A673 (cell line): ENCODE results near the gene SNX7.

Experiments
- EZH2 ChIP-seq: fragments of 200-600 bp; sonication (generic); IDR thresholded peaks from 2 replicates; pipeline ENCODE4 v1.6.1; 2017; ENCODE audit warnings: borderline replicate concordance, low read depth, mild to moderate bottlenecking, mixed read lengths, antibody characterized with exemption, low read length; ENCODE audit not compliant: poor library complexity, severe bottlenecking
- TF ChIP-seq, protein P1 (sequence below): fragments of 300-800, 200-600 bp; sonication (generic); conservative IDR thresholded peaks from 2 replicates; pipeline ENCODE4 v1.5.1; 2017; ENCODE audit warnings: low read depth, mild to moderate bottlenecking, antibody characterized with exemption, low read length, moderate library complexity, mixed read lengths

DNA sequence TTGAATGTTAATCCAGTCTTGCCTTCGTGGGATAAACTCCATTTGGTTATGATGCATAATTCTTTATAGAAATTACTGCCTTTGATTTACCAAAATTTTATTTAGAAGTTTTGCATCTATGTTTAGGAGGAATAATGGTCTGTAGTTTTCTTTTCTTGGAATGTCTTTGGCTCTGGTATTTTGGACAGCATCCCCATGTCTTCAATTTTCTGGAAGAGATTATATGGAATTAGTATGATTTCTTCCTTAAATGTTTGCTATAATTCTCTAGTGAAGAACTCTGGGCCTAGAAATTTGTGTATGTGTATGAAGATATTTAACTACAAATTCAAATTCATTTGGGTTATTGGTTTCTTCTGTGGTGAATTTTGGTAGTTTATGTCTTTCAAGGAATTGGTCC lies 92.7 kb downstream of the SNX7 start:
- TF ChIP-seq EZH2: no peak
- TF ChIP-seq, protein P1, sequence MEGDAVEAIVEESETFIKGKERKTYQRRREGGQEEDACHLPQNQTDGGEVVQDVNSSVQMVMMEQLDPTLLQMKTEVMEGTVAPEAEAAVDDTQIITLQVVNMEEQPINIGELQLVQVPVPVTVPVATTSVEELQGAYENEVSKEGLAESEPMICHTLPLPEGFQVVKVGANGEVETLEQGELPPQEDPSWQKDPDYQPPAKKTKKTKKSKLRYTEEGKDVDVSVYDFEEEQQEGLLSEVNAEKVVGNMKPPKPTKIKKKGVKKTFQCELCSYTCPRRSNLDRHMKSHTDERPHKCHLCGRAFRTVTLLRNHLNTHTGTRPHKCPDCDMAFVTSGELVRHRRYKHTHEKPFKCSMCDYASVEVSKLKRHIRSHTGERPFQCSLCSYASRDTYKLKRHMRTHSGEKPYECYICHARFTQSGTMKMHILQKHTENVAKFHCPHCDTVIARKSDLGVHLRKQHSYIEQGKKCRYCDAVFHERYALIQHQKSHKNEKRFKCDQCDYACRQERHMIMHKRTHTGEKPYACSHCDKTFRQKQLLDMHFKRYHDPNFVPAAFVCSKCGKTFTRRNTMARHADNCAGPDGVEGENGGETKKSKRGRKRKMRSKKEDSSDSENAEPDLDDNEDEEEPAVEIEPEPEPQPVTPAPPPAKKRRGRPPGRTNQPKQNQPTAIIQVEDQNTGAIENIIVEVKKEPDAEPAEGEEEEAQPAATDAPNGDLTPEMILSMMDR: no peak
